Stimulated activated CD8-positive, alpha-beta memory T cell treated with anti-CD3 and anti-CD28 coated beads, Interleukin-7, amount 100 ng/mL, for 48 hours (primary cell): Measurements from ENCODE around the gene SLC22A15.
A peak's percentile ranks its signal among the peaks of the same experiment; 100 is the strongest.
"Not testable (repeated sequence)": the region's sequence is repeated elsewhere in the genome, so short reads cannot be mapped to it uniquely, and the experiment has no call there.

Experiments used
- DNase-seq, 2 donors: peaks; one replicate each; pipeline ENCODE4 v3.0.0-alpha.2; 2020; ENCODE audit warnings: low read depth in 1 of 2; ENCODE audit errors: extremely low read depth in 1 of 2

Gene SLC22A15

DNA sequence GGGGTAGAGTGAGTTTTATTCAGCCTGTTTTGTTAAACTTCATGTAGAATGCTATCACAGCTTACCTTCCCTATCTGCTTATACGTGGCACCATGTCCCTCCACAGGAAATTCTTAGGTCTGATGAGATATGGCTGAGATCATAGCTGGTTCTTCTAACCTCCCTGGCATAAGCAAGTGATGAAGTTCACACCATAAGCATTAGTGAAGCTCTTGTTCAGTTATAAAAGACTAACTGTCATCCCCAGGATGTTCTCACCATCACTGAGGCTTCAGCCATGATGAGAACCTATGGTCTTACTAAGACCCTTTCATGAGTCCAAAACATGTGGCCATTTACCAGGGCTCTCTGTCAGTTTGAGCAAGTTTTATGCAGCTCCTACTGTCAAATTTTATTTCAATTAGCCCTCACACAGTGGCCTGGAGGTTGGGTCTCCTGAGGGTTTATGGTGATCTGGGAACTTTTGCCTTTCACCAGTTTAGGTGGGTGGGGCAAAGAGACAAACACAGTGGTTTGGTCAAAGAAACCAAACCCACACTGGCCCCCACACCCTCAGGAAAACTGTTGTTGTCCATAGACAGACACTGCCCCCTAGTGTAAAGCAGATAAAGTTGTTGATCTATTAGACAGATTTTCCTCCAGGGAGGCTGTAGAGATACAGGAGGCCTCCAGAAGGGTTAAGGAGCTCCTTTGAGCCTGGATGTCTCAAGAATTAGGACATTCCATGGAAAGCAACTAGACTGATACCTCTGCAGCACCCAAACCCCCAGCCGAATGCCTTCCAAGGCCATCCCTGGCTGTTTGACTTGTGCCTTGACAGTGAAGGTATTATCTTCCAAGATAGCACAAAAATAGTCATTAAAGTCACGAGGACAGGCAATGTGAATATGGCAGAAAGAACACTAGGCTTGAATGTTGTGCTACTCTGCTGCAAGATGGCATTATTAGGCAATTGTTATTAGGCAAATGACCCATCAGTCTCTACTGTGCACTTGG, 5.0 kb downstream of the SLC22A15 start:
- DNase-seq: no peak

DNA sequence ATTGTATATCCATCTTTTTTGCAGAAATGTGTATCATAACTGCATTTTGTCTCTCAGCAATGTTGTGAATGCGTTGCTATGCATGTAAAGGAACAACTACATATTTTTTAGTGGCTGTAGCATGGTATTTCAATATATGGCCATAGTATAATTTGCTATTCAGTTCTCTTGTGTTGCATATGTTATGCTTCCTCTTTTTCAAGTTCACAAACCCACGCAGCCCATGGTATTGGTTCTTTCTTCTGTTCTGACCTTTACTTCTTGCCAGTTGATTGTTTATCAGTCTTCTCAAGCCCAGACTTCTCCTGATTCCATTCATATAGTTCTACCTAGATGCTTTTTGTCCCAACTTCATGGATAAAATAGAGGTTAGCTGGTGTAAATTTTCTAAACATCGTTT, 6.1 kb downstream of the SLC22A15 start:
- no peak for DNase-seq

- DNase-seq: no peak
These were observed 7.3 kb downstream of the SLC22A15 start for GRCh38 chr1:115983584-115983983.

DNA sequence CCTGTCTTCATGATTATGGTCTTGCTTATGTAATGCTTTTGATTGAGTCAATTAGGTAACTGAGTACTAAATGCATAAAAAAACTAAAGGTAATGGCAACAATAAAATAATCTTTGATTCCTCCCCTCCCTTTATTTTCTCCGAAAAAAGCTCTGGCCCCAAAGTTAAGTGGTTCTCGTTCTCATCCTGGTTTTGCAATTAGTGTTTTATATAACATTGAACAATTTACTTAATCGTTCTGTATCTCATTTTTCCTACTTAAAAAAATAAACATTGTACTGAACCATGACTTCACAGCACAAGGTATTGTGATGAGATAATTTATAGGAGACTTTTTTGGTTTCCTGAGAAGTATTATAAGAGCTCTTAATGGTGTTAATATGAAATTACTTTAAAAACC, 11.3 kb downstream of the SLC22A15 start:
- DNase-seq: no peak

- DNase-seq: no peak
These were observed 12.6 kb downstream of the SLC22A15 start for GRCh38 chr1:115988953-115989352.

DNA sequence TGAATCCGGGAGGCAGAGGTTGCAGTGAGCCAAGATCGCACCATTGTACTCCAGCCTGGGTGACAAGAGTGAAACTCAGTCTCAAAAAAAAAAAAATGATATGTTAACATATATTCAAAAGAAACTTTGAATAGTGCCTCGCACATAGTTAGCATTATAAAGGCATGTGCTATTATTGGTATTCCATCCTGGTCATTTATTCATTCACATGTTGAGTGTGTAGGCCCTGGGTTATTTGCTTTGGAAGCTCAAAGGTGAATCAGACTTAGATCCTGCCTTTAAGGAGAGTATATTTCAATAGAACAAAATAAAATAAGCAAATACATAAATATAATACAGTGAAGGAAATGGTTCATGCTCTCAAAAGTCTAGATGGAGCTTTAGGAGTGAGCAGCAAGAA, 13.4 kb downstream of the SLC22A15 start:
- no peak for DNase-seq

- no peak for DNase-seq
These were observed 15.6 kb downstream of the SLC22A15 start for GRCh38 chr1:115991909-115992308.

DNA sequence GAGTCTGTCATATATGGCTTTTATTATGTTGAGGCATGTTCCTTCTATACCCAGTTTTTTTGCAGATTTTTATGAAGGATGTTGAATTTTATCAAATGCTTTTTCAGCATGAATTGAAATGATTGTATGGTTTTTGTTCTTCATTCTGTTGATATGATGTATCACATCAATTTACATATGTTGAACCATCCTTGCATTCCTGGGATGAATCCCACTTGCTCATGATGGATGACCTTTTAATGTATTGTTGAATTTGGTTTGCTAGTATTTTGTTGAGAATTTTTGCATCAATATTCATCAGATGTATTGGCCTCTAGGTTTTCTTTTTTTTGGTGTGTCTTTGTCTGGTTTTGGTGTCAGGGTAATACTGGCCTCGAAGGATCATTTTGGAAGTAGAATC, 21.6 kb downstream of the SLC22A15 start:
- not testable (repeated sequence) for DNase-seq

GRCh38 chr1:116001739-116002487, 25.6 kb downstream of the SLC22A15 start:
- DNase-seq: no peak

GRCh38 chr1:116002781-116003420, 26.6 kb downstream of the SLC22A15 start:
- no peak for DNase-seq

DNA sequence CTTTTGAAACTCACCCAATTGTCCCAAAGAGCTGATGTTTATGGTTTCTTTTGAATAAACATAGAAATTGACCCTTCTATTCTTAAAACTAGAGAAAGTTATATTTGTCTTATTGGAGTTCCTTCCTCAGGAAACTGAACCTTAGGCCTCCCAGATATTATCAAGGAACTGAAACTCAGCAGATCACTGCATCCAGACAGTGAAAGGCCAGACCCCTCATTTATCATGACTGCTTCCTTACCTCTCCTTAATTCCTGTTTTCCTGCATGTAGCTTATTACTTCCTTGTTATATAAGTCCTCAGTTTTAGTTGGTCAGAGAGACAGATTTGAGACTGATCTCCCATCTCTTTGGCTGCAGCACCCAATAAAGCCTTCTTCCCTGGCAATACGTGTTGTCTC, 27.5 kb downstream of the SLC22A15 start:
- DNase-seq: no peak

DNA sequence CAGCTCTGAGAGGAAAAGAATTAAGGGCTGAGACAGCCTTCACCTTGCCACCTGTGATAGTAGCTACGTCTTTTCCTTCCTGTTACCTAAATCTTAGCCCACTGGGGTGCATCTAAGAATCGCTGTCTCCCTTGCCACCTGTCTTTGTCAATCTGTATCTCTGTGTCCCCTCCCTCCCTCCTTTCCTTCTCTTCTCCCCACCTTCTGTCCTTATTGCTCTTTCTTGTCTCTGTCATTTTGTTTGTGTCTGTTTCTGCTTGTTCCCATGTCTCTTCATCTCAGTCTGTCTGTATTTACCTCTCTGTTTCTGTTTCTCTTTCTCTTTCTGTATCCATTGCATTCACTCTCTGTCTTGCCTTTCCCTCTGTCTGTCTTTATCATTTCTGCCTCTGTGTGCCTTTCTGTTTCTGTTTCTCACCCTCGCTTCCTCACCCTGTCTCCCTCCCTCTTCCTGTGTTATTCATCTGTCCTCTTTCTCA, 30.2 kb downstream of the SLC22A15 start:
- no peak for DNase-seq

- DNase-seq: no peak
These were observed 32.5 kb downstream of the SLC22A15 start for GRCh38 chr1:116008656-116009390.

DNA sequence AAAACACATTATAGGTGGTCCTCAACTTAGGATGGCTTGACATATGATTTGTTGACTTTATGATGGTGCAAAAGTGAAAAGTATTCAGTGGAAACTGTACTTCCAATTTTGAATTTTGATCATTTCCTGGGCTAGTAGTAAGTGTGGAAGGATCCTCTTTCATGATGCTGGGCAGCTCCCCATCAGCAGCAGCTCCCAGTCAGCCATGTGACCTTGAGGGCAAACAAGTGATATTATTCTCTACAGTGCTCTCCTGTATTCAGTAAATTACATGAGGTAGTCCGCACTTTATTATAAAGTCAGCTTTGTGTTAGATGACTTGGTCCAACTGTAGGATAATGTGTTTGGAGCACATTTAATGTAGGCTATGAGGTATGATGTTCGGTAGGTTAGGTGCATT, 36.4 kb downstream of the SLC22A15 start:
- no peak for DNase-seq

DNA sequence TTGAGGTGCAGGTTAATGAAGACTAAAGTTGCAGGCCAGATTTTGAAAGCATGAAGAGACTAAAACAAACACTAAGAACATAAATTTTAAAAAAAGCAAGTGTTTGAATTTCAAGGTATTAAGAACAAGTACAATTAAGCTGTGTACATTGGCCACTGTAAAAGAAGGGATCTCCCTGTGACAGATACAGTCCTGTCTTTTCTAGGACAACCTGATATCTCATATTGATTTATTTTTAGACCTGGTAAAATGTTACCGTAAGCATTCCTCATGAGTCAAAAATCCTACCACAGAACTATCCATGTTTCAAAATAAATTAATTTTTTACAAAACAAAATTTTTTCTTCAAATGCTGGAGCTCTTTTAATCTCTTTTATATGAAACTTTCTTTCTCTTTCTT, 39.4 kb downstream of the SLC22A15 start:
- no peak for DNase-seq

- DNase-seq: no peak
These were observed 41.7 kb downstream of the SLC22A15 start for GRCh38 chr1:116018007-116018406.

DNA sequence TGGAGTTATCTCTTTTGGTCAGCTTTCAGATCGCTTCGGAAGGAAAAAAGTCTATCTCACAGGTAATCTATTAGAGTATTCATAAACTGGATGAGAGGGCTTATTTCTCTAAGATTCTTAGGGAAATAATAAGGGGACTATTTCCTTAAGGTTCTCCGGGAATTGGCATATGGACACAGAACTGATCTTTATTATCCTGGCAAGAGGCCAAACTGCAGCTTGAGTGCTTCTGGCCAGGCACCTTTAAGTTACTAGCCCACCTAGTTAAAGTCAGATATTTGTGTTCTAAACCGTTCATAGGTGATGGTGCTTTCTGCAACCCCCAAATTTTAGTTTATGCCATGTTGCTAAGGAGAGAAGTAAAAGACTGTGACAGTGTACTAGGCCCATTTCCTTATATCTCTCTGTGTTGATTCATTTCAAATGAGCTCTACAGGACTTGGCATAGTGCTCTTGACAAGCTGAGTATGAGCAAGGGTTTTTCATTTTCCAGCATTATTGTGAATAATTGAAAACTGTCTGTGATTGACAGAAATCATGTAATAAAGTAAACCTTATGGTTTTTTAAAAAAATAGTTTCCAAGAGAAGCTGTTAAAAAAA, 43.4 kb downstream of the SLC22A15 start:
- no peak for DNase-seq

- DNase-seq: peak; percentile 10 to 40
These were observed 44.5 kb downstream of the SLC22A15 start for GRCh38 chr1:116020668-116021272.

GRCh38 chr1:116024626-116025025, 48.3 kb downstream of the SLC22A15 start:
- DNase-seq: no peak

DNA sequence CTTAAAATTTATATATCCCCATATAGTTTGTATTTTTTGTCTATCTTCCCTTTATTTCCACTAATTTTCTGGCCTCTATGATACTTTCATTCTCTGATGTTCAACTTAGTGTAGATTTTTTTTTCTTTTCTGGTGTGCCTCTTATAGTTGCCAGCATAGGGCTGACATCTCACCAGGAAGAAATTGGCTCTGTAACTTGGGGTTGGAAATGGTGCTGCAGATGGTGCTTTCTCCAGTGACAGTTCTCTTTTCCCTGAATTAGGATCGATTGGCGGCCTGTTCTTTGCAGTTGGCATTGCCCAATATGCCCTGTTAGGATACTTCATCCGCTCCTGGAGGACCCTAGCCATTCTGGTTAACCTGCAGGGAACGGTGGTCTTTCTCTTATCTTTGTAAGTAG, 50.3 kb downstream of the SLC22A15 start:
- DNase-seq: no peak
